ENCODE results near the gene ACOX2. TPM values are rescaled to one million over a fixed set of nuclear protein-coding genes. Genes with fewer than 3 reads are reported as not detected.

ACOX2 gene
- total and polyA plus RNA-seq, 4 donors: 5.3 to 24.4 (median 11.6) TPM

DNA sequence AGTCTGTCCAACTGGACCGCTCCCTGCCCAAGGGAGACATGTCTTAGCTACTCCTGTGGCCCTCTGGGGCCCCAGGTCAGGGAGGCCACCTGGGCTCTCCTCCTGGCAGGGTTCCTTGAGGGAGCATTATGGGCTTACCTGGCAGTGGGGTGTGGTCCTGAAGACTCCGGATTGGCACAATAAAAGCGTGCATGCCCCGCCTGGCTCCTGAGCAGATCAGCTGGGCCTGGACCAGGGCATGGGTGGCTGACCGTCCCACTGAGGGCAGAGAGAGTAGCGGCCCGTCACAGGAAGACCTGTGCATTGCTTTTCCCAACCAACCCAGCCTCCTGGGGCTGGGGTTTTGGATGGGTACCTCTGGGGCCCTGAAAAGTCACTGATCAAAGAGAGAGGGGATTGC is 5.4 kb downstream of the ACOX2 start:
- Histone ChIP-seq H3K9ac (ENCODE audit: insufficient read depth in 1 of 2, low read length in 2 of 2) (no peak overlapping the region), H3K4me3 (no peak overlapping the region), H3K27ac (ENCODE audit: low read depth in 1 of 2, low read length in 1 of 2) (no peak overlapping the region), H3K9me3 (ENCODE audit: control insufficient read depth in 4 of 4, insufficient read depth in 3 of 4, low read length in 3 of 4) (no peaks in the 10 kb centered on the region), H3K4me1 (ENCODE audit: control insufficient read depth in 5 of 5, insufficient read depth in 5 of 5, low read length in 5 of 5) (peaks cover 5 to 16% (median 9%) of the 10 kb centered on the region in 5 donors), H3K27me3 (ENCODE audit: control insufficient read depth in 3 of 3, insufficient read depth in 3 of 3, low read length in 2 of 3) (no peaks in the 10 kb centered on the region), H3K36me3 (ENCODE audit: control insufficient read depth in 4 of 4, insufficient read depth in 4 of 4, low read length in 4 of 4) (peaks cover 0 to 29% (median 13%) of the 10 kb centered on the region in 4 donors)
- TF ChIP-seq, protein P1, sequence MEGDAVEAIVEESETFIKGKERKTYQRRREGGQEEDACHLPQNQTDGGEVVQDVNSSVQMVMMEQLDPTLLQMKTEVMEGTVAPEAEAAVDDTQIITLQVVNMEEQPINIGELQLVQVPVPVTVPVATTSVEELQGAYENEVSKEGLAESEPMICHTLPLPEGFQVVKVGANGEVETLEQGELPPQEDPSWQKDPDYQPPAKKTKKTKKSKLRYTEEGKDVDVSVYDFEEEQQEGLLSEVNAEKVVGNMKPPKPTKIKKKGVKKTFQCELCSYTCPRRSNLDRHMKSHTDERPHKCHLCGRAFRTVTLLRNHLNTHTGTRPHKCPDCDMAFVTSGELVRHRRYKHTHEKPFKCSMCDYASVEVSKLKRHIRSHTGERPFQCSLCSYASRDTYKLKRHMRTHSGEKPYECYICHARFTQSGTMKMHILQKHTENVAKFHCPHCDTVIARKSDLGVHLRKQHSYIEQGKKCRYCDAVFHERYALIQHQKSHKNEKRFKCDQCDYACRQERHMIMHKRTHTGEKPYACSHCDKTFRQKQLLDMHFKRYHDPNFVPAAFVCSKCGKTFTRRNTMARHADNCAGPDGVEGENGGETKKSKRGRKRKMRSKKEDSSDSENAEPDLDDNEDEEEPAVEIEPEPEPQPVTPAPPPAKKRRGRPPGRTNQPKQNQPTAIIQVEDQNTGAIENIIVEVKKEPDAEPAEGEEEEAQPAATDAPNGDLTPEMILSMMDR (IDR thresholded peaks at IDR 0.05; ENCODE audit: control extremely low read depth, extremely low read depth): no peak
- DNase-seq: no peak
- ATAC-seq (ENCODE audit: insufficient read depth, low FRiP score): no peak
- 96 to 97% methylated on average over 7 of the region's 7 CpGs for WGBS, 2 donors

DNA sequence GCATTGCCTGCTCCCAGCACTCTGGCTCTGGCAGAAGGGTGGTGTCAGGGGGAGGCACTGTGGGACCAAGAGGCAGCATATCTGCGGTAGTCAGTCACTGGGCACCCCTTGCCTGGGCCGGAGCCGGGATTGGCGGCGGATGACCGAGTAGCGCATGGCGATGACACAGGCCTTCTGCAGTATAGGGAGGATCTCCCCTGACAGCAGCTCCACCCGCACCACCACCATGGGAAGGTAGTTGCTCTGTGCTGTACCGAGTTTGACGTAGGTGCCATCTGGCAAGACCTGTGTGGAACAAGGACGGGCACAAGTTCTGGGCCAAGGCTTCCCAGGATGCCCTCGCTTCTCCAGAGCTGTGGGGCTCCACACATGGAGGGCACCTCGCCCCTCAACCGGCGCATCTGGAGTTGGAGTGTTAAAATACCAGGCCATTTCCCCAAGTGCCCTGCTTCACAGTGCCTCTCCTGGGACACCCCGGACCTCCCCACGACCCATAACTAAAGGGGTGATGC is 6.6 kb downstream of the ACOX2 start:
- no peak for ATAC-seq (ENCODE audit: insufficient read depth, low FRiP score)
- H3K27ac ChIP-seq (ENCODE audit: low read depth in 1 of 2, low read length in 1 of 2): no peak overlapping the region
- H3K36me3 ChIP-seq (ENCODE audit: control insufficient read depth in 4 of 4, insufficient read depth in 4 of 4, low read length in 4 of 4): peaks cover 0 to 30% (median 13%) of the 10 kb centered on the region in 4 donors
- 93 to 94% methylated on average over 18 of the region's 18 CpGs for WGBS, 2 donors
- H3K9ac ChIP-seq (ENCODE audit: insufficient read depth in 1 of 2, low read length in 2 of 2): no peak overlapping the region
- H3K9me3 ChIP-seq (ENCODE audit: control insufficient read depth in 4 of 4, insufficient read depth in 3 of 4, low read length in 3 of 4): no peaks in the 10 kb centered on the region
- TF ChIP-seq, protein P1 (IDR thresholded peaks at IDR 0.05; ENCODE audit: control extremely low read depth, extremely low read depth): no peak
- DNase-seq: no peak
- no peak overlapping the region for H3K4me3 ChIP-seq
- no peaks in the 10 kb centered on the region for H3K27me3 ChIP-seq (ENCODE audit: control insufficient read depth in 3 of 3, insufficient read depth in 3 of 3, low read length in 2 of 3)
- H3K4me1 ChIP-seq (ENCODE audit: control insufficient read depth in 5 of 5, insufficient read depth in 5 of 5, low read length in 5 of 5): peaks cover 0 to 9% (median under 1%) of the 10 kb centered on the region in 5 donors

DNA sequence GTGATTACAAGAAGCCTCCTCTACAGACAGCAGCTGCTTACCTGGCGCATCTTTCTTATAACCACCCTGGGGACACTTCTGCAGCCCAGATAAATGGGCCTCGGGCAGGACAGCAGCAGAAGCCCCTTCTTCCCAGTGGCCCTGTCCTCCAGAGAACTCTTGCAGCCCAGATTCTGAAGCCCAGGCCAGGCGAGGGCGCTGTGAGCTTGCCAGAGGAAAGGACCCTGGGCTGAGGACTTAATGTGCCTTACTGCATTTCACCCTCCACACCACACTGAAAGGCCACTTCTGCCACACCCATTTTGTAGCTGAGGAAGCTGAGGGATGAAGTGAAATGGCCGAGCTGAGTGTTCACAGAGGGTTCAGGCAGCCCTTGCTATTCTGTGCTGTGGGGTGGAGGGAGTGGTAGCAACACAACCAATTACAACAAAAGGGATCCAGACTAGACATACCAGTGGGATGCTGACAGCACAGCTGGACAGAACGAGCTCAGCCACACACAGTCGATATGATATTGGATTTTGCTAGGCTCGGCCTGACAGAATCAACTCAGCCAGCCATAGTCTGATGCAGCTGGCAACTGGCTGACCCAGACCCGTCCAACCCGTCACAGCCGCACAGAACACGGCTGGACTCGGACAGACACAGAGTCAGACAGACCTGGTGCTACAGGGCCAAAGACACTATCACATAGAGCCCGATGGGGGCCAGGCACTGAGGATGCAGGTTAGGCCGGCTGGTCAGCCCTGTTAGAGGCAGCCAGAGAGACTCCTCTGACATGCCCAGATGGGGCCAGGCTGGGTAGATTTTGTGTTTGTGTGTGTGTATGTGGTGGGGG is 7.3 kb downstream of the ACOX2 start:
- Histone ChIP-seq H3K4me1 (ENCODE audit: control insufficient read depth in 5 of 5, insufficient read depth in 5 of 5, low read length in 5 of 5) (peaks cover 0 to 9% (median 0%) of the 10 kb centered on the region in 5 donors), H3K4me3 (no peak overlapping the region), H3K27ac (ENCODE audit: low read depth in 1 of 2, low read length in 1 of 2) (no peak overlapping the region), H3K27me3 (ENCODE audit: control insufficient read depth in 3 of 3, insufficient read depth in 3 of 3, low read length in 2 of 3) (no peaks in the 10 kb centered on the region), H3K36me3 (ENCODE audit: control insufficient read depth in 4 of 4, insufficient read depth in 4 of 4, low read length in 4 of 4) (peaks cover 0 to 35% (median 13%) of the 10 kb centered on the region in 4 donors), H3K9me3 (ENCODE audit: control insufficient read depth in 4 of 4, insufficient read depth in 3 of 4, low read length in 3 of 4) (no peaks in the 10 kb centered on the region), H3K9ac (ENCODE audit: insufficient read depth in 1 of 2, low read length in 2 of 2) (no peak overlapping the region)
- no peak for DNase-seq
- TF ChIP-seq, protein P1 (IDR thresholded peaks at IDR 0.05; ENCODE audit: control extremely low read depth, extremely low read depth): no peak
- WGBS, 2 donors: 87 to 91% methylated on average over 15 of the region's 15 CpGs
- no peak for ATAC-seq (ENCODE audit: insufficient read depth, low FRiP score)
